T-helper 22 cell (primary cell): ENCODE results near the gene GPR31.

ENCODE experiments used
- DNase-seq: peaks from one replicate; pipeline ENCODE4 v3.0.0-alpha.2; 2020; ENCODE audit warnings: low read depth

Gene GPR31

GRCh38 chr6:167118006-167118405, 39.8 kb downstream of the GPR31 start:
- no peak for DNase-seq

DNA sequence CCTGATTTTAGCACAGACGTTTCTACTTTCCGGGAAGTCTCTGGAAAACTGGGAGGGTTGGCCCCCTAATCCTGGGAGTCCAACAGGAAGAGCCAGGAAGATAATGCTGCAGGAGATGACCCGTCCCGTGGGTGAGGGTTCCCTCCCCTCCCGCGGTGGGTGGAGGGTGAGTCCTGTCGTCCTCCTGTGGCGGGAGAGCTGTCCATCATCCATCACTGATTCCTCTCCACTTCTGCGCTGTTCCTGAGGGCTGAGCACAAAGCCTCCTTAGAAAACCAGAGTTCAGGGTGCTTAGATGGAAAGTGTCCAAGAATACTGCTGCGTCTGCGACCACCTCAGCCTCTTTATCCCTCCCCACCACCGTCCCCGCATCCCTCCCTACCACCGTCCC, 40.9 kb downstream of the GPR31 start:
- no peak for DNase-seq

GRCh38 chr6:167116109-167116837, 41.5 kb downstream of the GPR31 start:
- no peak for DNase-seq

DNA sequence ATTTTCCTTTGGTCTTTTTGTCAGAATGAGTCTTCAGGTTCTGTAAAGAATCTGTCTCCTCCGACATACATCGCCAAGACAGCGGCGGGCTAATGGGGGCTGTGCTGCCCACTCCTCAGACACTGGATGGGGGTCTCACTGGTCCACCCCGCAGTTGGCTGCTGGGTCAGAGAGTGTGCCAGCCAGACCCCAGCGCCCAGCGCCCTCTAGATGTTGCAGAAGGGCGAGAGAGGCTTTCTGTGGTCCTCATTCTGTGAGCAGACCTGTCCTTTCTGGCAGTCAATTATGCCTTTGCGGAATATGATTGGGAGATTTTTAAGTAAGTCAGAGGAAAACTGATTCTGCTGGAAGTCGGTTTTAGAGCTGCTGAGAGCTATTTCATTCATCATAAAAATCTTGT, 42.7 kb downstream of the GPR31 start:
- no peak for DNase-seq

GRCh38 chr6:167113935-167114910, 43.6 kb downstream of the GPR31 start:
- peak; percentile 89 for DNase-seq

DNA sequence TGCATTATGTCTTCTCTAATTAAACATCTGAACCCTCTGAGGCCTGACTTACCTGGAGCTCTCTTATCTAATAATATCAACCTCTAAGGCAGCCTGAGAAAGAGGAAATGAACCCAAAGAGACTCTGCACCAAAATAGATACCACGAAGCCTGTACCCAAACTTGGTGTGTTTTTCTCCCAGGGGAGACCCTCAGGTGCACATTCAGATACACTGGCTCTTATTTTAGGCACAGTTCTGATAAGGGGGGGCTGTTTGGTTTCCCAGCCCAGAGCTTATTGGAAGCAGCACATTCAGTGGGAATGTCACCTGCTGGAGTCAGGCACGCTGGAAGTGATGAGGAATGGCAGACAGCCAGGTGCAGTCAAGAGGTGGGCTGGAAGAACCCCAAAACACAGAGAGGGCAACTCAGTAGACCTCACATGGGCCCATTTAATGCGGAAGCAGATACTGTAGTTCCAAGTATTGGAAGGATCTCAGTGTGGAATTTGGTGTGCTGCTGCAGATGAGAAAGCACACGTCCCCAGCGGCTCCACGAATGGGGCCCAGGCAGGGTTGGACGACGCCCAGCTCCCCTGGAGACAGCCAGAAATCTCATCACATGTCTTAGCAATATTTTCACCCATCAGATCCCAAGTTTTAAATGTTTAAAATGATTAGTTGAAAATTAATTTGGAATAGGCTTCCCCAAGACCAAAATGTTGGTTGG, 44.6 kb downstream of the GPR31 start:
- DNase-seq, result no peak

DNA sequence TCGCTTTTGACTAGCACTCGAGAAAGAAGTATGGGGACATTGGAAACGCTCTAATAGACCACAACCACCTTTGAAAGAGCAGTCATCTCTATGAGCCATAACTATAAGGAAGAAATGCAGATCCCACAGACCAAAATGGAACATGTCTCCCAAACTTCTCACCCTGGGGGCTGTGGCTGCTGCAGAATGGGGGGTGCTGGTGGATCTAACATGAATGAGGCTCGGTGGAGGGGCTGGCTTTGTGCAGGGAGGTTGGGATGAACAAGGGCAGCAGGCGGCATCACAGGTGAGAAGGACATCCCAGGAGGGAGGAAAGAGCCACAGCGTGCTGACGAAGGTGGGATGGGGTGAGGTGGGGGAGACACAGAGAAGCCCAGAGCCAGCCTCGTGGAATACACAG, 45.4 kb downstream of the GPR31 start:
- no peak for DNase-seq

DNA sequence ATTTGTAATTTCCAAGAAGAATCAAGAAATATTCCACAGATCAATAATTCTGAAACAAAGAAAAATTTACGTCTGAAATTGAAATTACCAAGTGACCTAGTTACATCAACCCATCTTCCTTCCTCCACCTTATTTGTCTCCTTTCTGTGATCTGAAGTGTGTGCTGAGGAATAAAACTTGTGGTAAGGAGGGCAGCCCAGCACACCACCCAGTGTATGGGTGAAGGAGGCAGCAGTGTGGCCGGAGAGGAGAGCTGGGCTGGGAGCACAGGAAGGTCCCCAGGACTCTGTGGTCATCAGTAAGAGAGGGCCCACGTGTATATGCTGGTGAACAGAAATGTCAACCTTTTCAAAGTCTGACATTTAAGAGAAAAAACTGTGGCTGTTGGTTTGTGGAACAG, 46.2 kb downstream of the GPR31 start:
- no peak for DNase-seq

DNA sequence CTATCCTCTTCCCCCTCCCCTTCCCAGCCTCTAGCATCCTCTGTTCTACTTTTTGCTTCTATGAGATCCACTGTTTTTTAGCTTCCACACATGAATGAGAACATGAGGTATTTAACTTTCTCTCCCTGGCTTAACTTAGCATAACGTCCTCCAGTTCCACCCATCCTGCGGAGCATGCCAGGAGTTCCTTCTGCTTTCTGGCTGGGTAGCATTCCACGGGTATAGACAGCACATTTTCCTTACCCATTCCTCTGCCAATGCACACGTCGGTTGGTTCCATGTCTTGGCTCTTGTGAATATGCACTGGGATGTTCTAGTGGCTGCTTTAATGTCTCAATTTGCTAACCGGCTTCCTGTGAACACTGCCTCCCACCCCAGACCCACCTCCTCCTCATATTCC, 48.1 kb downstream of the GPR31 start:
- no peak for DNase-seq

- DNase-seq, result no peak
These were observed 49.5 kb downstream of the GPR31 start for GRCh38 chr6:167108278-167108677.

GRCh38 chr6:167107787-167108186, 50.0 kb downstream of the GPR31 start:
- no peak for DNase-seq

- DNase-seq, result no peak
These were observed 51.4 kb downstream of the GPR31 start for GRCh38 chr6:167106406-167106805.
